ENCODE results near the gene NAT10. TPM values are rescaled to one million over a fixed set of nuclear protein-coding genes. Genes with fewer than 3 reads are reported as not detected.
A peak's percentile ranks its signal among the peaks of the same experiment; 100 is the strongest.
"Not testable (repeated sequence)": the region's sequence is repeated elsewhere in the genome, so short reads cannot be mapped to it uniquely, and the experiment has no call there.

Gene NAT10
- total RNA-seq, 1 donor from 2014 or later = 13.3 TPM

DNA sequence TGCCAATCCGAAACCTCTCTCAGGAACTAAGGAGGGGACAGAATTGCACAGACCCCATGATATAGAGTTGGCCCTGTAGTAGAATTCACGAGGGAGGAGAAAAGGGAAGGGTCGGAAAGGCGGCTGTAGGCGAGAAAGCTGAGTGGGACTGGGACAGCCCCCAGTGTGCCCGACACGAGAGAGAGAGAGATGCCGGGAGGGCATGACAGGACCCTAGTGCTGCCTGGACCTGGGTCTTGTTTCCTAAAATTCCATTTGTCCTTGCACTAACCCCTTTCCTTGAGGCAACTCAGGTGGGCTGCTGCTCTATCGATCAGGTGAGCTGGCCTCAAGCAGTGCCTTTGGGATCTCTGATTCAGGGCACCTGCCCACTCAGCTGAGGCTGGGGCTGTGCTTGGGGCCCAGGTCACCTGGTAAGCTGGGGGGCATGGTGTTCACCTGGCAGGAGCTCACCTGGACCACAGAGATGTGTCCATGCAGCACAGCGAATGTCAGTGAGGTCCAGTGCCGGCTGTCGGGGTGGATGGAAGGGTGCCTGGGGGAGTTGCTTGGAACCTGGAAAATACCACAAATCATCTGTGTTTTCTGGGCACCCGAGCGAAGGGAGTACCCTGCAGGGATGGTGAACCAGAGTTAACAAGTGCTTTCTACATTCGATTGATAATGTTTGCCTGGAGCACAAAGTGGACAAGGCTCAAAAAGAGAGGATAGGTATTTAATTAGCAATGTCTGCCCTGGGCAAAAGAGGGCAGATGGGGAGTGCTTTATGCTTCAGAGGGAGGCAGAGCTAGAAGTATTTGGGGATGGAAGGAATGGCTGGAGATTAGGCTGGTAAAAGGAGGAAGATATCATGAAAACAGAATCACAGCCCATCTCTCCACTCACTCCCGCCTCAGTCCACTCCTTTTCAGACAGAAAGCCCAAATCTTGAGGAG lies 61.6 kb downstream of the NAT10 start:
- no peak for DNase-seq (ENCODE audit: low read depth in 2 of 2)

DNA sequence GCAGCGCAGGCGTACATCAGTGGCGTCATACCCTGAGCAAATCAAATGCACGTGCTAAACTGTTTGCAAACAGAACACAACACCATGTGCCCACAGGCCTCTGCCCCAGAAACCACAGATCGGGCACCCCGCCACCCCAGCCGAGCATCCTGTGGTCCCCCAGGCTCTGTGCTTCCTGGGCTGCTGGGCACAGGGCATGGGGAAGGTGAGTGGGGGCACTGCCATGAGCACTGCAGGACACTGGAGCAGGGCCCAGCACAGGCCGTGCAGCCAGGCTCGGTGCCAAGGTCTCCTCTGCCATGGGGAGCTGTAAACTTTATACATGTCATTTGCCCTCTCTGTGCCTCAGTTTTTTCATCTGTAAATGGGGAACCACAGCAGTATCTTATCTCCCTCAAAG lies 62.5 kb downstream of the NAT10 start:
- no peak for DNase-seq (ENCODE audit: low read depth in 2 of 2)

DNA sequence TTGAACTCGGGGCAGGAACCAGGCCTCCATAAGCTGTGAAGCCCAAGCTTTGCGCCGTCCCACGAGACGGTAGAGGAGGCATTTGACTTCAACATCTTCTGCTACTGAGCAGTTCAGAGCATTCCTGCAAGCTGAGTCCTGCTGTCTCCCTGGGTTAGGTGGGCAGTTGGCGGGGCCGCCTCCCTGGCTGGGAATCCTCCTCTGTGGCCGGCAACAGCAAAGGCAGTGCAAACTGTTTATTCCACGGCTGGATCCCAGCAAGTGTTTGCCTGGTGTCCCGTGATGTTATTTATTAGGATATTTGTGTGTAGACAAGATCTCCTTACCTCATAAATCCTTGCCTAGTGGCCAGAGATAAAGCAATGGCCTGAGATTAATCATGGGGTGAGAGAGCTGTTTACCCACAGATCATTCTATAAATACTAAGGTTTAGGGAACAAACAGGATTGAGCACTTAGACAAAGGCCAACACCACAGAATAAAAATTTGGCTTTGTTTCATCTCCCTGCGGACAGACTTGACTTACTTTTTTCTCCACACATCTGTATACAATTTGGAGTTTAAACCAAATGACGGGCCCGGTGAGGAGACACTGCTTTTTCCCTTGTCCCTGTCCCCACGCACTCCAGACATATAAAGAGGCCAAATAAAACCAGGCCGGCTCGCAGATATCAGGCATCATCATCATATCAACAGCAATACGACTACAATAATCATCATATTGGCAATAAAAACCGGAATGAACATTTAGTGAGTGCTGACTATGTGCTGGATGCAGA lies 63.4 kb downstream of the NAT10 start:
- DNase-seq (ENCODE audit: low read depth in 2 of 2) = no peak

DNA sequence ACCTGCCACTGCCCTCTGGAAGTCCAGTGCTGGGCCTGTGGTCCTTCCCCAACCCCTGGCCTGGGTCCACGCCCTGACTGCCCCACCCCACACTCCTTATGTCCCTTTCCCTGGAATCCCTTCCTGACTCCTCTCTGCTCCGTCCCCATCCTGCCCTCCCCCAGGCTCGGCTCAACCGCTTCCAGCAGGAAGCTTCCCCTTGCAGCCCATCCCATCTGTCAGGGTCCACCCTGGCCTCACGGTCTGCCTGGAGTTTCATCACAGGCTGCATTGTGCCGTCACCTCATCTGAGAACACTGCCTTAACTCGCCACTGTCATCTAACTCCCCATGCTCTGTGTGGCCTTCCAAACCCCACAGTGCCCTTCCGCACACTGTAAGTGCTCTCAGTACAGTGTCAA lies 64.3 kb downstream of the NAT10 start:
- DNase-seq (ENCODE audit: low read depth in 2 of 2) = no peak

DNA sequence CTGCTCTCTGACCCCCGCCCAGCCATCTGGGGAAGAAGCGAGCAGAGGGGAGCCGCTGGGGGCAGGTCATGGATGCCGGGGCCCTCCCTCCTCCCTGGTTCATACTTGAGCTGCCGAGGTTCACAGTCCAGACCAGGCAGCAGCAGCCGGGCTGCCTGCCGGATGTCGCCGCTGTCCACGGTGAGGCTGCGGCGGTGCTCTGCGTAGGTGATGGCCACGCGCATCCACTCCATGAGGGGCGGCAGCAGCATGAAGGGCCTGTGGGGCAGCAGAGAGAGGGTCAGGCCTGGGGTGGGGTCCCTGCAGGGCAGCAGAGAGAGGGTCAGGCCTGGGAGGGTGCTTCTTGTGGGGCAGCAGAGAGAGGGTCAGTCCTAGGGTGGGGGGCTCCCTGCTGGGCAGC lies 67.6 kb downstream of the NAT10 start:
- no peak for DNase-seq (ENCODE audit: low read depth in 2 of 2)

DNA sequence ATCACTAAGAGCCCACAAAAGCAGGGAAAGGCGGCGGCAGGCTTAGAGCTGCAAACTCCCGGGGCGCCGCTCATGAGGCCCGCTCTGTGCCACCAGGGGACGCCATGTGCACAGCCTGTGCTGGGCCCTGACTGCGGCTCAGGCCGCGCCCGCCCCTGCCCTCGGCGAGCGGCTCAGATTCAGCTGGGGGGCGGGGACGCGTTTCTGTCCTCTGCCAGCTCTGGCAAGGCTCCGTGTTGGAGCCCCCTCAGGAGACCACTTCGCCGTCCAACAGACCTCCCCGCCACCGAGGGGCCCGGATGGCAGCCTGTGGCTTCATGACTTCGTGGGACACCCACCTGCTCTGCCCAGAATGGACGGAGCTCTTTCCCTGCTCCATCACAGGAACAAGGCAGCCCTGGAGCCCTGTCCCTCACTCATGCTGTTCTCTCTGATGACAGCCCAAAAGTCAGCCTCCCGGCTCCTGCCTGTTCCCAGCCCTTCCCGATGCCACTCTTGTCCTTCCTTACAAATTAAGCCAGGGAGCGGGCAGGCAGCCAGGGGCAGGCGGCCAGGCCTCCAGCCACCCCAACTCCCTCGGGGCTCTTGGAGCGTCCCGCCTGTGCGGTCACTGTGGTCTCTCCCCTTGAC lies 69.1 kb downstream of the NAT10 start:
- peak; percentile 65 to 75 for DNase-seq (ENCODE audit: low read depth in 2 of 2)

DNA sequence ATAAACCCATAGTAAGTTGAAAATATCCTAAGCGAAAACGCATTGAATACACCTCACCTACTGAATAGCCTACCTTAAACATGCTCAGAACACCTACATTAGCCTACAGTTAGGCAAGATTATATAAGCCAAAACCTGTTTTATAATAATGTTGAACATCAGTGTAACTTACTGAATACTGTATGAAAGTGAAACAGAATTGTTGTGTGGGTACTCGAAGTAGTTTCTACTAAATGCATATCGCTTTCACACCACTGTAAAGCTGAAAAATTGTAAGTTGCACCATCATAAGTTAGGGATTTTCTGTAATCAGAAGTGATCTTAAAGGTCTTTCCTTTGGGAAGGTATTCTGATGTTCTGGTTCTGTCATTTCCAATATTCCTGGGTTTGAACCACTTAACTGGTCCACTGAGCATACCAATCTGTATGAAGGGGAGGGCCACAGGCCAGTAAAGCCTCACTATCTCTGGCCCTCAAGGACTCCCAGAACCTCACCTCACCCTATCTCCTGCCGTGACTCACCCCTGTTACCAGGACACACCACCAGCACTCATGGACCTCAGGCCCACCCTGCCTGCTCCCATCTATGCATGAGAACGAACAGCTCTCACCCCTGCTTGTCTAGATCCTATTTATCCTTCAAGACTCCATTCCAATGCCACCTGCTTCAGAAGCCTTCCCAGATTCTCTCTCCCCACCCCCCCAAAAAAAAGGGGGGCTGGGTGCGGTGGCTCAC lies 70.0 kb downstream of the NAT10 start:
- no peak for DNase-seq (ENCODE audit: low read depth in 2 of 2)

DNA sequence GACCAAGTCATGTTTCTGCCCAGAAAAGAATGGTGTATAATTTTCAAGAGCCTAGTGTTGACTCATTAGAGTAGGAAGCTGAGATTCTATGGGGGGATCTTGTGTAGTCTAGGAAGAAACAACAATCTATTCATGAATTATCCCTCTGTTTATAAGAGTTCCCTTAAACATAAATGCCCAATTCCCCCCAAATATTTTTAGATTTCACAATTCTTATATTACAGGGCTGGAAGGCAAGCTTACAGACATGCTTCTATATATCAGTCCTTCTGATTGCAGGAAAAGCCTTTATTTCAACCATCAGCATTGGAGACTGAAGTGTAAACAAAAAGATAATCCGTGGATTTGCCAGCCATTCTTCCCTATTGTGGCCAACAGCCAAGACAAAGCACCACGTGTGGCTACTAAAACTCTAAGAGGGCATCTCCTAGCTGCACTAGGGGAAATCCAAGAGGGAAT lies 71.4 kb downstream of the NAT10 start:
- peak in 1 of 2 donors; percentile 19 for DNase-seq (ENCODE audit: low read depth in 2 of 2)

DNA sequence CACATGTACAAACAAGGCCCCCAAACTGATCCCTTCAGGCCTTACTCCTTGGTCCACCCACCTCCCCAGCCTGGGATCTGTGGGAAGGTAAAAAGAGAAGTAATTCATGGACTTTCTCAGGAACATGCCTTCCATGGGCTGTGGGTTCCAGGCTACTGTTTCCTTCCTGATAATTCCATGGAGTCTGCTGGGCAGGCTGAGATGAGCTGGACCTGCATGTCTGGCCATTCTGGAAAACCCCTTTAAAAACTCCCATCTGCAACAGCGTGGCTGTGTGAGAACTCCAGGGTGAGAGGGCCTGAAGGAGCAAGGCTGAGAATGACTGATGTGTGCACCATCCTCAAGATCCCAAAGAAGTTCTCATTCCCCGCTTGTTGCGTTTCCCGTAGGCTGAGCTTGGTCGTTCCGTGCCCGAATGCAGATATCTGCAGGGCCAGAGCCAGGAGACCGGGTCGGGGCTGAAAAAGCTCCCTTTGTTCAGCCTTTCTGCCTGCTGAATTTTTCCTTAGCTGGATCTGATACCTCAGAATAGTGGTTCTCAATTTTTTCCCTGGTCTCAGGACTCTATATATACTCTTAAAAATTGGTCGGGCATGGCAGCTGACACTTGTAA lies 72.9 kb downstream of the NAT10 start:
- DNase-seq (ENCODE audit: low read depth in 2 of 2) = peak in 1 of 2 donors; percentile 16

DNA sequence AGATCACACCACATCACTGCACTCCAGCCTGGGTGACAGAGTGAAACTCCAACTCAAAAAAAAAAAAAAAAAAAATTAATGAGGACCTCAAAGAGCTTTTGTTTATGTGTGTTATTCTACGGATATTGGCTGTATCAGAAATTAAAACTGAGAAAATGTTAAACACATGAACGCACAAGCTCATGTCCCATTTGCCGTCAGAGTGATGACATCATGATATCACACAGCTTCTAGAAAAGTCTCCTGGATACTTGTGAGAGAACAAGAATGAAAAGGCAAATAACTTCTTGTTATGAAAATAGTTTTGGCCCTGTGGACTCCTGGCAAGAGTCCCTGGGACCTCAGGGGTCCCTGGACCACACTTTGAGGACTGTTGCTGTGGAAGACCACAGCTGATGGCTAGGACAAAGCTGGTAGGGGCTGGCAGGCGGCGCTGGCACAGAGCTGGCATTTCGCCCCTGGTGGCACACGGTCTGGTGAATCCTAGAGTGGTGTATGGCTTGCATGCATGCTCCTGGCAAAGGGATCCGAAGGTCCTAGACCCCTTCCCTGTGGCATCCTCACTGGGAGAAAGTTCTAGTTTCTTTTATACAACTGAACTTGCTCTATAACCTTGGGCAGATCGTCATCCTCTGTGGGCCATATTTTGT lies 73.7 kb downstream of the NAT10 start:
- DNase-seq (ENCODE audit: low read depth in 2 of 2) = no peak

DNA sequence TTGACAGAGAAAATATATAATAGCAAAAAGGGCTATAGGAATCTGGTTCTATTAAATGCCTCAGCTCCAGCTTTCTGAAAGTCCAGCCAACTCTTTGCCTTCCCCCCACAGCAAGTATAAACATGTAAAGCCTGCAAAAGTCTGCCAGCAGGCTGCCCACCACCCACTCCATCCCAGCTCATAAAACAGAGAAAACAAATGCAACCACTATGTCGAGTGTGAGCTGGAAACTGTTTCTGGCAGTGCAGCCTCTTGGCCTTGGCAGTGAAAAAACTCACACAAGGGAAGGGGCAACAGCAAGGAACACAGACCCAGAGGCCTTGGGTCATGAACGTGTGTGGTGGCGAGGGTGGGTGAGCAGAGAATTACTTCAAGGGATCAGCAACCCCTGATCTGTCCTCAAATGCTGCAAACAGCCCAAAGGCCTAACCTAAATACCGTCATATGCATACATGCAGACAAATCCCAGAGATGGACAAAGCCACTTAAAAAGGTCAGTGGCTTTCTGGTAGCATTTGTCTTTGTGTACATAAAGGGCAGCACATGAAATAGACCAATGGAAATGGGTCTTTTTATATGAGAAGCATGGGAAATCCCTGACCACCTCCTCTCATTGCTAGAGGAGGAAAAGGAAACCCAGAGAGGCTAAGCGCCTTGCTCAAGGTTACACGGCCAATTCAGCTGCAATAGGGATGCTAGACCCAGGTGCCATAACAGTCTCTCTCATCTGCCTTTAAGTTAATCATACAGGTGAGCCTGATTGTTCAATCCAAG lies 74.8 kb downstream of the NAT10 start:
- no peak for DNase-seq (ENCODE audit: low read depth in 2 of 2)

DNA sequence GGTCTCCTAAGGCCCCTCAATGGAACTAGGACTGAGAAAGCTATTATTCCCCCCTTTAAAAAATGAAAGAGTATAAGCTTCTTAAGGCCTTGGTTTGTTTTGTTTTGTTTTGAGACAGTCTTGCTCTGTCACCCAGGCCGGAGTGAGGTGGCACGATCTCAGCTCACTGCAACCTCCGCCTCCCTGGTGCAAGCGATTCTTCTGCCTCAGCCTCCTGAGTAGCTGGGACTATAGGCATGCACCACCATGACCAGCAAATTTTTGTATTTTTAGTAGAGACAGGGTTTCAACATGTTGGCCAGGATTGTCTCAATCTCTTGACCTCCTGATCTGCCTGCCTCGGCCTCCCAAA lies 75.4 kb downstream of the NAT10 start:
- not testable (repeated sequence) for DNase-seq (ENCODE audit: low read depth in 2 of 2)

DNA sequence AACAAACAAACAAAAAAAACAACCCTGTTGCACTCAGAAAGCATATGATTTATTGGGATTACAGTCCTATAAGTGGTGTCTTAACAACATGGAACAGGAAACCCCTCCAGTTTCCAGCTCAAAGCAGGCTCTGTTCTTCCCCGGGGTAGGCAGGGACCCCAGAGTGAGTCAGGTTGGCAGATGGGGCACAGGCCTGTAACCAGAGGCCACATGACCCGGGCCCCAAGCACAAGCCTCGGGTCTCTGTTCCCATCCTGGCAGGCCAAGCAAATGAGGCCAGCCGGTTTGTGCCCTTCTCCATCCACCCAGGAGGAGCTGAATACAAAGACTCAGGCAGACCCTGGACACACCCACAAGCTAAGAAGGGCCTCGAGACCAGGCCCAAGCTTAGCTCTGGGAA lies 75.8 kb downstream of the NAT10 start:
- no peak for DNase-seq (ENCODE audit: low read depth in 2 of 2)

DNA sequence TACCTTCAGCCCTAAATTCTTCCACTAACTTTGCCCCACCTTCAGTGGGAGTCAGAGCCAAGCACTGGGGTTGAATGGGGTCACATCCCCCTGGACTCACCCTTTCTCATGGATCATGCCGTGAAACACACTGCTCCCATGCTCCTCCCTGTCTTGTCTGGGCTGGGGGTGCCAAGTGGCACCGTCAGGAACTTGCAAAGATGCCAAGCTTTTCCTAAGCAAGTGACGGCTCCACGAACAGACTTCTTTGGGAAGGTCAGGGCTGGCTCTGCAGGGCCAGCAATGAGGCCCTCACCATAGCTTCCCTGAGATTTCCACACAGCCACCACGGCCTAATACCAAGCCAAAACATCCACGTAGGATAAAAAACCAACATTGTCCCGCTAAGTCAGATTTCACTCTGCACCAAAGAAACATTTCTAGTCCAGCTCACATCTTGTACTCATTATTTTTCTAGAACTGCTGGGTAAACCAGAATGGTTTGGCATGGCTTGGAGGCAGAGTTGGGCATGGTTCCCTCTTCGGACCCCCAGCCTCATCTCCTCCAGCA lies 76.5 kb downstream of the NAT10 start:
- DNase-seq (ENCODE audit: low read depth in 2 of 2) = no peak

DNA sequence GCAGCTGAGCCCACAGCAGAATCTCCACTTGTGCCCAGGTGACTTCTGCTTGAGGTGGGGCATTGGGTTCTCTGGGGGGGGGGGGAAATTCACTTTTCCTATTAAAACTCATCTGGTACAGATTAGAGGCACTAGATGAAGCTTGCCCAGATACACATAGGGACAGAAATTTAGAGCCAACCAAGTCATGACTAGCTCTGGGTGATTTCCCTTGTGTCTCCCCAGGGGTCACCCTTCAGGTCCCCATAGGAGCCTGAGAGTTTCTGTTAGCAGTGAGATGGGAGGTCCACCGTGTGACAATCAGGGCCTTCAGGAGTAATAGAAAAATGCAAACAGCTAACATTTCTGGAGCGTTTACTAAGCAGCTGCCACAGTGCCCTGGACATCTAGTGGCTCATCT lies 77.0 kb downstream of the NAT10 start:
- no peak for DNase-seq (ENCODE audit: low read depth in 2 of 2)

DNA sequence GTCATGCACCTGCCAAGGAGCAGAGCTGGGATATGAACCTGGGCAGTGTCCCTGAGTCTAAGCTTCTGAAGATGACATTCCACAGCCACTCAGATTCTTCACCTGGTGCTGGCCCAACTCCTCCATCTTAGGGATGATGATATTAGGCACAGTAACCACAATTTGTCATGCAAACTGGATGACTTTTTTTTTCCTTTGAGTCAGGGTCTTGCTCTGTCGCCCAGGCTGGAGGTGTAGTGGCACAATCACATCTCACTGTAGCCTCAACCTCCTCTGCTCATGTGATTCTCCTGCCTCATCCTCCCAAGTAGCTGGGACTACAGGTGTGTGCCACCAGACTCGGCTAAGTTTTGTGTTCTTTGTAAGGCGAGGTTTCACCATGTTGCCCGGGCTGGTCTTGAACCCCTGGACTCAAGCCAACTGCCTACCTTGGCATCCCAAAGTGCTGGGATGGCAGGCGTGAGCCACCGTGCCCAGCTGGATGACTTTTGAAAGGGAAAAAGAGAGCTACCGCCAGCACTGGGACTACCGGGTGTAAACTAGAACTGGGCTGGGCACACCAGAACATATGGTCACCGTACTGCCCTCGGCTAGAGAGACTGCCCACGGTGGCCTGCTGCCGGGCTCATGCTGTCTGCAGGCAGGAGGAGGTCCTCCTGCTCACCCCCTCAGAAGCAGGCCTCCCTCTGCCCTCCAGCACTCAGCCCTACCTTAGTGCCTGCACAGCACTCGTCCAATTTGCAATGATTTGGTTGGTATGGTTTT lies 77.7 kb downstream of the NAT10 start:
- DNase-seq (ENCODE audit: low read depth in 2 of 2) = no peak

DNA sequence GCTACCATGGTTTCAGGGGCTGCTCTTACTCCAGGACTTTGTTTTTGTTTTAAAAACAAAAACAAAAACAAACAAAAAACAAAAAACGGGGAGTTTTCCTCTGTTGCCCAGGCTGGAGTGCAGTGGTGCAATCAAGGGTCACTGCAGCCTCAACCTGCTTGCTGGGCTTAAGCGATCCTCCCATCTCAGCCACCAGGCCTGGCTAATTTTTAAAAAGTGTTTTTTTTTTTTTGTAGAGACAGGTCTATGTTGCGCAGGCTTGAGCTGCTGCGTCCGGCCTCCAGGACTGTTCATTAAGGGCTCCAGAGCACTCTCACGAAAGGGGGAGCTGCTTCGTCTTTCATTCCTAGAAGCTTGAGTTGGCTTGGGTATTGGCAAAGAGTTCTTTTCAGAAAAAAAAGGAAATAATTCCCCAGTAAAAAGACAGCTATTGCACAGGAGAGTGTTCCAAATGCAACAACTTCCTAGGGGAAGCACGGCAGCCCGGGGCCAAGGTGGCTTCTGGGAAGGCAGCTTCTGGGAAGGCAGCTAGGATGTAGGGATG lies 78.5 kb downstream of the NAT10 start:
- no peak for DNase-seq (ENCODE audit: low read depth in 2 of 2)

DNA sequence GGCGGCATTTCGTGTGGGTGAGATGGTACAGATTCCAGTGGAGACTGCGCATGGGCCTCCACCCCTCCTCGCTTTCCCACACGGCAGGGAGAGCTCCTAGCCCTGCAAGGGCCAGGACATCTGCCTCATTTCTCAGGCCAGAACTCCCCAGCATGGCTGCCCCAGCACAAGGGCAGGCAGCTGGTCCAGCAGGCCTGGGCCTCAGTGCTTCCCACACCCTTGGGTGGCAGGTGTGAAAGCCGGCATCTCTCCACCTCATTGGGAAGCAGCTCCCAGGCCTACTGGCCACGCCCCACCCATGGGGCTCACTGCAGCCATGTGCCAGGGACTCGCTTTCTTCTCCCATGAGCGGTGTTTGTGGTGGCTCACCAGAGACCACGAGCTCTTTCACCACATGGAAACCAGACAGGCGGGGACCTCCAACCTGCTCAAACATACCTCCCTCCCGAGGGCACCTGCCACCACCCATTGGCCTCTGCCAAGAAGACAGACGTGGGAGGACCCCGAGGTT lies 79.1 kb downstream of the NAT10 start:
- DNase-seq (ENCODE audit: low read depth in 2 of 2) = no peak

Data from lung microvascular endothelial cell (primary cell).